A673 (cell line): ENCODE measurements around the gene SUPT3H.

Experiments
- CTCF ChIP-seq: fragments of 300-800, 200-600 bp; sonication (generic); conservative IDR thresholded peaks from 2 replicates; pipeline ENCODE4 v1.5.1; 2017; ENCODE audit warnings: low read depth, mild to moderate bottlenecking, antibody characterized with exemption, low read length, moderate library complexity, mixed read lengths
- EZH2 ChIP-seq: fragments of 200-600 bp; sonication (generic); IDR thresholded peaks from 2 replicates; pipeline ENCODE4 v1.6.1; 2017; ENCODE audit warnings: borderline replicate concordance, low read depth, mild to moderate bottlenecking, mixed read lengths, antibody characterized with exemption, low read length; ENCODE audit not compliant: poor library complexity, severe bottlenecking

DNA sequence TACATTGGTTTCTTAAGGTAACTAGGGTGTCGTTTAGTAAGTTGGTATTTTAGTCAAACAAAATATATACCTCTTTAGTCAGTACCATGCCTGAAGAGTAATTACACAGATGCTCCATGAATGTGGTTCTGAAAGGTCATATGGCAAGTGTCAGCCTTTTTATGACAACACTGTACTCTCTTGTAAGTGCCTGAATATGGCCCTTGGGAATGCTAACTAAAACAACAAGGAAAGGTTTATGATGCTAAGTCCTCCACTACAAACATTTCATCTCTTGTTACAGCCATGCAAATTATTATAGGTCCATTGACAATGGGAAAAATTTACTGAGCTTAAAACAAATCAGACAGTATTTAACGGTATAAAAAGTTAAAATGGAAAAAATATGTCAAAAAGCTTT lies 39.0 kb upstream of the SUPT3H start:
- TF ChIP-seq CTCF (no peak), EZH2 (no peak)
